ENCODE results near the gene SRSF9. TPM values are rescaled to one million over a fixed set of nuclear protein-coding genes. Genes with fewer than 3 reads are reported as not detected.
A peak's percentile ranks its signal among the peaks of the same experiment; 100 is the strongest.

Gene SRSF9, protein sequence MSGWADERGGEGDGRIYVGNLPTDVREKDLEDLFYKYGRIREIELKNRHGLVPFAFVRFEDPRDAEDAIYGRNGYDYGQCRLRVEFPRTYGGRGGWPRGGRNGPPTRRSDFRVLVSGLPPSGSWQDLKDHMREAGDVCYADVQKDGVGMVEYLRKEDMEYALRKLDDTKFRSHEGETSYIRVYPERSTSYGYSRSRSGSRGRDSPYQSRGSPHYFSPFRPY
- 144 and 153 TPM in 2 replicates for total RNA-seq (2016; rRNA removed; fragmentation: Illumina TruSeq; extraction: Trizol)
- total RNA-seq (2016; cell fraction: cytosol; rRNA removed; fragmentation: Illumina TruSeq; extraction: Trizol; ENCODE audit: low read depth) = 79.8 and 92.3 TPM in 2 replicates
- total RNA-seq (2016; cell fraction: insoluble cytoplasmic fraction; rRNA removed; fragmentation: Illumina TruSeq; extraction: Trizol) = 147 and 151 TPM in 2 replicates
- total RNA-seq (2016; cell fraction: membrane; rRNA removed; fragmentation: Illumina TruSeq; extraction: Trizol) = 156 and 174 TPM in 2 replicates
- 91.6 and 93.3 TPM in 2 replicates for total RNA-seq (2016; cell fraction: nucleus; rRNA removed; fragmentation: Illumina TruSeq; extraction: Trizol)
- 96.2 and 125 TPM in 2 replicates for polyA plus RNA-seq (2011; rRNA removed)
- polyA plus RNA-seq (2011; cell fraction: cytosol; rRNA removed) = 104 and 110 TPM in 2 replicates
- polyA plus RNA-seq (2011; cell fraction: nucleus; rRNA removed) = 63.8 and 77.8 TPM in 2 replicates
- 107 and 137 TPM in 2 replicates for polyA plus RNA-seq (2012)
- polyA plus RNA-seq (2016; cell fraction: cytosol; fragmentation: Illumina TruSeq; extraction: Trizol; ENCODE audit: low read depth) = 105 and 142 TPM in 2 replicates
- polyA plus RNA-seq (2016; cell fraction: insoluble cytoplasmic fraction; fragmentation: Illumina TruSeq; extraction: Trizol; ENCODE audit: low read depth) = 249 and 255 TPM in 2 replicates
- 171 and 200 TPM in 2 replicates for polyA plus RNA-seq (2016; cell fraction: membrane; fragmentation: Illumina TruSeq; extraction: Trizol; ENCODE audit: low read depth)
- 188 and 193 TPM in 2 replicates for polyA plus RNA-seq (2016; cell fraction: nucleus; fragmentation: Illumina TruSeq; extraction: Trizol; ENCODE audit: insufficient read depth, low read depth)
- 43.3 and 56.5 TPM in 2 replicates for polyA minus RNA-seq (2011; rRNA and poly(A)+ RNA removed; ENCODE audit: low replicate concordance)
- 67.3 and 72.5 TPM in 2 replicates for polyA minus RNA-seq (2011; cell fraction: cytosol; rRNA and poly(A)+ RNA removed)
- polyA minus RNA-seq (2011; cell fraction: nucleus; rRNA and poly(A)+ RNA removed) = 74.4 and 78.4 TPM in 2 replicates
- Bru-seq, nascent RNA = percentile 94 among the genes with signal in this experiment
- BruChase-seq, experiment 1, labeled RNA remaining after a 6-hour chase = percentile 95 among the genes with signal in this experiment
- BruChase-seq, experiment 2, labeled RNA remaining after a 2-hour chase = percentile 92 among the genes with signal in this experiment
- long read RNA-seq, experiment 1, transcript SRSF9-203 (1 exons, 1,704 nt) = minor isoform, 7 of 102 reads
- long read RNA-seq, experiment 1, transcript SRSF9-201 (4 exons, 1,201 nt) = major isoform, 84 of 102 reads
- long read RNA-seq, experiment 1, partial matches to known transcripts = 3 of 102 reads
- long read RNA-seq, experiment 1, other reads (novel, unspliced or antisense) = 5 of 102 reads
- long read RNA-seq, experiment 2, transcript SRSF9-201 (4 exons, 1,201 nt) = major isoform, 384 of 486 reads
- long read RNA-seq, experiment 2, transcript SRSF9-204 (2 exons, 1,446 nt) = minor isoform, 7 of 486 reads
- long read RNA-seq, experiment 2, transcript SRSF9-203 (1 exons, 1,704 nt) = minor isoform, 65 of 486 reads
- long read RNA-seq, experiment 2, partial matches to known transcripts = 13 of 486 reads
- long read RNA-seq, experiment 2, other reads (novel, unspliced or antisense) = 14 of 486 reads

DNA sequence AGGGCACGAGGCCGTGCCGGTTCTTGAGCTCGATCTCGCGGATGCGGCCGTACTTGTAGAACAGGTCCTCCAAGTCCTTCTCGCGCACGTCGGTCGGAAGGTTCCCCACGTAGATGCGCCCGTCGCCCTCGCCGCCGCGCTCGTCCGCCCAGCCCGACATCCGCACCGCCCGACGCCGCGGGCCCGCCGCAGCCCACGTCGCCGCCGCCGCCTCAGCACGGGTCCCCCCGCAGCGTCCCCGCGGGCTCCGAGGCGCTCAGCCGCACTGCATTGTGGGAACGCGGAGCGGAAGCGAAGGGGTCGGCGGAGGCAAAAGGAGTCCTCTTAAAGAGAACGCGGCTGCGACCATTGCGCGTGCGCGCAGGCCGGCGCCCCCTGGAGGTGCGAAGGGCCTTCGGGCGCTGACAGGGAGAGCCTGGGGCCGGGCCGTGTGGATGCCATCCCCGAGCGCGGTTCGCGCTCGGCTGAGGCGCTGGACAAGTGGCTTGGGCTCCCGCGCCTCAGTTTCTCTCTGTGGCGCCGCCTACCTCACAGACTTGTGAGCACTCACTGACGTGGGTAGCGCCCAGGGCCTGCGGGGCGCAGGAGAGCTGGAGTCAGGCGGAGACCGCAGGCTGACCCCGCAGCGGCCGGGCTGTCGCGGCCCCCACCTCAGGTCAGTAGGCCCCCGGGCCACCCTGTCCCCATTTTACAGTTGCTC is at the start of gene SRSF9:
TSS of gene SRSF9 (minus strand) at position 299 of the 700 bp plus-strand sequence. CDS start at position 160, 139 bp downstream.
- no peaks in the 10 kb centered on the region for H3K9me3 ChIP-seq (ENCODE audit: low read length)
- POLR2A ChIA-PET = interaction anchor here (1.3 to 3.2 kb wide), 8 partner anchors 11 to 152 kb away, joined by 3 to 16 read pairs (median 6); partner anchors contain the start of genes COQ5 and DYNLL1
- H3K79me2 ChIP-seq (ENCODE audit: insufficient read depth, low read length) = peaks cover 44% of the 10 kb centered on the region
- 20% methylated on average over 1 of the region's 88 CpGs for WGBS (ENCODE audit: low lambda C conversion rate)
- CTCF ChIA-PET (ENCODE audit: low intra/inter-chr PET ratio, low total read pairs) = interaction anchor here (1.2 kb wide), 1 partner anchor 30 kb away, joined by 3 read pairs; no protein-coding TSS in a partner anchor
- peak; percentile 56 for FAIRE-seq
- peak; percentile 90 for DNase-seq (ENCODE audit: low spot score)
- no peaks in the 10 kb centered on the region; a peak in 1 of 5 replicates for H3K27me3 ChIP-seq (ENCODE audit: control insufficient read depth in 1 of 2, insufficient read depth in 2 of 2, low read length in 2 of 2)
- H3K4me2 ChIP-seq (ENCODE audit: low read depth, low read length) = peak within 1 kb of the TSS; percentile 86
- H2AFZ ChIP-seq (ENCODE audit: low read length) = peak within 1 kb of the TSS; percentile 86
- H3K36me3 ChIP-seq (replicated peaks in 1 of 2; ENCODE audit: control insufficient read depth in 1 of 2, insufficient read depth in 2 of 2, low read length in 2 of 2) = peaks cover 3 to 22% of the 10 kb centered on the region in 2 experiments; a peak in 4 of 5 replicates
- H3K4me3 ChIP-seq (replicated peaks in 1 of 3; ENCODE audit: insufficient read depth in 1 of 3, low read depth in 2 of 3, low read length in 3 of 3) = peak within 1 kb of the TSS; percentile 74 to 85 (median 81)
- in situ Hi-C loops (cut with HindIII; ENCODE audit: extremely low pct_ligation_motif_present, low pct_unique_long_range_greater_than_20kb) (no loop called here), intact Hi-C loops (cut with micrococcal nuclease; ENCODE audit: unreplicated experiment) (loop anchor here (2.0 kb wide), 3 partner anchors 23 to 59 kb away; partner anchors contain the start of genes COQ5, DYNLL1, GATC and TRIAP1)
- peaks cover 26% of the 10 kb centered on the region for H4K20me1 ChIP-seq (ENCODE audit: insufficient read depth, low read length)
- BruUV-seq (replicated peaks) = no TSS peak
- H3K4me1 ChIP-seq (ENCODE audit: insufficient read depth, low read length) = peaks cover 62% of the 10 kb centered on the region
- H3K27ac ChIP-seq (ENCODE audit: extremely low read length, insufficient read depth, low read length) = peak within 1 kb of the TSS; percentile 78
- peak within 1 kb of the TSS; percentile 90 for H3K9ac ChIP-seq (ENCODE audit: insufficient read depth, low read depth, low read length)
- peak; percentile 91 for ATAC-seq
- TF ChIP-seq ZNF644 (CRISPR knock-in tag; IDR thresholded peaks at IDR 0.05; ENCODE audit: low read depth) (no peak), ZNF207 (IDR thresholded peaks at IDR 0.05; ENCODE audit: borderline replicate concordance) (no peak), BCL6 (CRISPR knock-in tag; IDR thresholded peaks at IDR 0.05) (peak; percentile 49; the same call in 1 of the 2 replicates), ZFP90 (CRISPR knock-in tag; IDR thresholded peaks at IDR 0.05; ENCODE audit: borderline replicate concordance) (peak; percentile 72; the same call in 1 of the 2 replicates), ZNF746 (CRISPR knock-in tag; IDR thresholded peaks at IDR 0.05) (peak; percentile 51; the same call in 1 of the 2 replicates), ZNF30 (CRISPR knock-in tag; IDR thresholded peaks at IDR 0.05) (0 out of 2 replicates have a peak, but pooled peaks have one; percentile 6), SIN3B (IDR thresholded peaks at IDR 0.05; ENCODE audit: low read length) (no peak)
- TF ChIP-seq, protein P1, sequence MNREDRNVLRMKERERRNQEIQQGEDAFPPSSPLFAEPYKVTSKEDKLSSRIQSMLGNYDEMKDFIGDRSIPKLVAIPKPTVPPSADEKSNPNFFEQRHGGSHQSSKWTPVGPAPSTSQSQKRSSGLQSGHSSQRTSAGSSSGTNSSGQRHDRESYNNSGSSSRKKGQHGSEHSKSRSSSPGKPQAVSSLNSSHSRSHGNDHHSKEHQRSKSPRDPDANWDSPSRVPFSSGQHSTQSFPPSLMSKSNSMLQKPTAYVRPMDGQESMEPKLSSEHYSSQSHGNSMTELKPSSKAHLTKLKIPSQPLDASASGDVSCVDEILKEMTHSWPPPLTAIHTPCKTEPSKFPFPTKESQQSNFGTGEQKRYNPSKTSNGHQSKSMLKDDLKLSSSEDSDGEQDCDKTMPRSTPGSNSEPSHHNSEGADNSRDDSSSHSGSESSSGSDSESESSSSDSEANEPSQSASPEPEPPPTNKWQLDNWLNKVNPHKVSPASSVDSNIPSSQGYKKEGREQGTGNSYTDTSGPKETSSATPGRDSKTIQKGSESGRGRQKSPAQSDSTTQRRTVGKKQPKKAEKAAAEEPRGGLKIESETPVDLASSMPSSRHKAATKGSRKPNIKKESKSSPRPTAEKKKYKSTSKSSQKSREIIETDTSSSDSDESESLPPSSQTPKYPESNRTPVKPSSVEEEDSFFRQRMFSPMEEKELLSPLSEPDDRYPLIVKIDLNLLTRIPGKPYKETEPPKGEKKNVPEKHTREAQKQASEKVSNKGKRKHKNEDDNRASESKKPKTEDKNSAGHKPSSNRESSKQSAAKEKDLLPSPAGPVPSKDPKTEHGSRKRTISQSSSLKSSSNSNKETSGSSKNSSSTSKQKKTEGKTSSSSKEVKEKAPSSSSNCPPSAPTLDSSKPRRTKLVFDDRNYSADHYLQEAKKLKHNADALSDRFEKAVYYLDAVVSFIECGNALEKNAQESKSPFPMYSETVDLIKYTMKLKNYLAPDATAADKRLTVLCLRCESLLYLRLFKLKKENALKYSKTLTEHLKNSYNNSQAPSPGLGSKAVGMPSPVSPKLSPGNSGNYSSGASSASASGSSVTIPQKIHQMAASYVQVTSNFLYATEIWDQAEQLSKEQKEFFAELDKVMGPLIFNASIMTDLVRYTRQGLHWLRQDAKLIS (CRISPR knock-in tag; IDR thresholded peaks at IDR 0.05) = no peak

Data from HepG2 (cell line).